ENCODE results near the gene UPK3BL1.
"Not testable (repeated sequence)": the region's sequence is repeated elsewhere in the genome, so short reads cannot be mapped to it uniquely, and the experiment has no call there.

The UPK3BL1 gene

DNA sequence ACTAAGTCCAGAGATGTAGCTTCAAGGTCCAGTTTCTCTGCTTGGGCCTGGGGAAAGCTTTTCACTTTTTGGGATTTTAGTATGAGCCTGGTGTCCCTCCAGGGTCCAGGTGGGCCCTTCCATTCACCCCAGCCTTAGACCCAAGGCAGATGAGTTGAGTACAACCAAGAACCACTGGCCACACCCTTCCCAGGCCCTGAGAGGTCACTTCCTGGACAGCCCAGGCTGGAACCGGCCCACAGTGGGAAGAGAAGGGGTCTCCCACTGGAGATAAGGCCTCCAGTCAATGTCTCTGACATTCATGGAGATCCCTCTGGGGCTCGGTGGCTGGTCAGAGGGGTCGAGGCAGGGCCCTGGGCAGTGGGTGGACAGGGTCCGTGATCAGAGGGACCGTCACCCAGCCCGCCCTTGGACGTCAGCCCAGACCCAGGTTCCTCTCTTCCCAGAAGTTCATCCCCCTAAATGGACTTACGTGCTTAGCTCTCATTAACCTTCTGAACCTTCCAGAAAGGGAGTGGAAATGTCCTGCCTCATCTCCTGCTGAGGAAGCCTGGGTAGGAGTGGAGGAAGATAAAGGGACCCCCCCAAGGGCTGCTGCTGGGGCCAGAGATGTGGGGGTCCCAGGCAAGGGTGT lies 15.2 kb downstream of the UPK3BL1 start:
- DNase-seq, result not testable (repeated sequence)

DNA sequence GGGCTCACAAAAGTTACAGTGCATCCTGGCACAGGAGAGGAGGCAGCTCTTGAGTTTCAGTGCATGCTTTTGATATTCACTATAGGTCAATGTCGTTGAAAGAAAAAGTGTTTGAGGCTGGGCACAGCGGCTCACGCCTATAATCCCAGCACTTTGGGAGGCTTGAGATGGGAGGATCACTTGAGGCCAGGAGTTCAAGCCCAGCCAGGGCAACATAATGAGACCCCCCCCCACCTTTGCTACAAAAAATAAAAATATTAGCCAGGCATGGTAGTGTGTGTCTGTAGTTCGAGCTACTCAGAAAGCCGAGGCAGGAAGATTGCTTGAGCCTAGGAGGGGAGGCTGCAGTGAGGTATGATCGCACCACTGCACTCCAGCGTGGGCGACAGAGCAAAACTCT lies 24.5 kb downstream of the UPK3BL1 start:
- not testable (repeated sequence) for DNase-seq

DNA sequence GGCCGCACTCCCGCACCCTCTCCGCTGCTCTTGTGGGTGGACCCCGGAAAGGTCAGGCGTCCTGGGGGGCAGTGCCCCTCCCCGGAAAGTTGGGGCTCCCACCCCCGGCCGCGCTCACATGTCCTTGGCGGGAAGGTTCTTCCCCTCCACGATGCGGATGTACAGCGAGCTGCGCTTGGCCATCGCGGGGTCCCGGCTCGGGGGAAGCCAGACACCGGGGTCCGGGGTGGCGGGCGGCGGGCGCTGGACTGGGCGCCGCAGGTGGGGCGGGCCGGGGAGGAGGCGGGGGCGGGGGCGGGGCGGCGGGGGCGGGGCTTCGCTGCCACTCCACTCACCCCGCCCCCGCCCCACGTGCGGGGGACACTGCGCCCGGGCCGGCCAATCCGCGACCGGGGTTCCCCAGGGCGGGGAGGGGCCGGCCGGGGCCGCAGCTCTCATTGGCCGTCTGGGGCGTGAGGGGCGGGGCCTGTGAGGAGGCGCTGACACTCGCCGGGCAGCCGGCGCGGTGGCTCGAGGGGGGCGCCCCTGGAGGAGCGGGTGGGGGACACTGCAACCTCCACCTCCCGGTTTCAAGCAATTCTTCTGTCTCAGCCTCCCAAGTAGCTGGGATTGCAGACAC lies 26.0 kb downstream of the UPK3BL1 start, which contains the start of gene RASA4:
RASA4 (minus strand) TSS at position 250 of the 619 bp plus-strand sequence; CDS start at position 183, 67 bp downstream.
- peak; percentile 43 for DNase-seq

DNA sequence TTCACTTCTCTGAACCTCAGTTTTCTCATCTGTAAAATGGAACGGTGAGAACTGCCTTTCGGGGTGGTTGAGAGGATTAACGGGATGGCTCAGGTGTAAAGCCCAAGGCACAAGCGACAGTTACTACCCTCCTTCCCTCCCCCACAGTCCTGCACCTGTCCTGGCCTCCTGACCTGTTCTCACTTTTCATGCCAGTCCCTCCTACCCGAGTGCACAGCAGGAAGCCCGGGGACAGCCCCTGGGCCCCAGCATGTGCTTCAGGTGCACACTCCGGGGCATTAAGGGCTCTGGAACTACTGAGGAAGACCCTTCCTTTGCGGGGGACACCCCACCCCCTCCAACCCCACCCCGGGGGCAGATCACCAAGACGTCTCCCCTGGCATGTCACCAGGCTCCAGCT lies 26.7 kb downstream of the UPK3BL1 start:
- not testable (repeated sequence) for DNase-seq

DNA sequence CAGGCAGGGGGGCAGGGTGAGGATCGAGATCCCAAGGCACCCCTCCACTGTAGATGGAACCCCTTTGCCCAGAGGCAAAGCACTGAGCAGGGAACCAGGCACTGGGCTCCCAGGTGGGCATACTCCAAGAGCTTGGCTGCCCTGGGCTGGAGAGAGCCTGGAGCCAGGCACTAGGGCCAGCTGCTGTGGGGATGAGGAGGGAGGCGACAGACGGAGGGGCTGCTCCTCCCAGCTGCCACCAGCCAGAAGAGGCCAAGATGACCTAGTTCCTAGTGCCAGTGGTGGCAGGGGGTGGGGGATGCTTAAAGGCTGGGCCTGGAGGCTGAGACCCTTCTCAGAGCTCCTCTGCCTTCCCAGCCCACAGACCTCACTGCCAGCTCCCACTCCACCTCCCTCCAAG lies 27.7 kb downstream of the UPK3BL1 start:
- DNase-seq, result not testable (repeated sequence)

DNA sequence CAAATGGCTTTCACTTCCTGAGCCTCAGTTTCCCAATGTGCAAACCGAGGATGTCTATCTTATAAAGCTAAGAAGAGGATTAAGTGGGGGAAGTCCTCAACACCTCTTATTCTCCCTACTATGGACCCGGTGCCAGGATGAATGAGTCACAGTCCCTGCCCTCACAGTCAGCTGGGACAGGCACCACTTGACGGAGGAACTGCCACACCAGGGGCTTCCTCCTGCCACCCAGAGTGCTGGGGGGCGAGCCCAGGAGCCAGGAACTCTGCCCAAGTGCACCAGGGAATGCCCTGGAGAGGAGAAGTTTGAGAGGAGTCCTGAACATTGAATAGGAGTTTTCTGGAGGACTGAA lies 28.3 kb downstream of the UPK3BL1 start:
- not testable (repeated sequence) for DNase-seq

DNA sequence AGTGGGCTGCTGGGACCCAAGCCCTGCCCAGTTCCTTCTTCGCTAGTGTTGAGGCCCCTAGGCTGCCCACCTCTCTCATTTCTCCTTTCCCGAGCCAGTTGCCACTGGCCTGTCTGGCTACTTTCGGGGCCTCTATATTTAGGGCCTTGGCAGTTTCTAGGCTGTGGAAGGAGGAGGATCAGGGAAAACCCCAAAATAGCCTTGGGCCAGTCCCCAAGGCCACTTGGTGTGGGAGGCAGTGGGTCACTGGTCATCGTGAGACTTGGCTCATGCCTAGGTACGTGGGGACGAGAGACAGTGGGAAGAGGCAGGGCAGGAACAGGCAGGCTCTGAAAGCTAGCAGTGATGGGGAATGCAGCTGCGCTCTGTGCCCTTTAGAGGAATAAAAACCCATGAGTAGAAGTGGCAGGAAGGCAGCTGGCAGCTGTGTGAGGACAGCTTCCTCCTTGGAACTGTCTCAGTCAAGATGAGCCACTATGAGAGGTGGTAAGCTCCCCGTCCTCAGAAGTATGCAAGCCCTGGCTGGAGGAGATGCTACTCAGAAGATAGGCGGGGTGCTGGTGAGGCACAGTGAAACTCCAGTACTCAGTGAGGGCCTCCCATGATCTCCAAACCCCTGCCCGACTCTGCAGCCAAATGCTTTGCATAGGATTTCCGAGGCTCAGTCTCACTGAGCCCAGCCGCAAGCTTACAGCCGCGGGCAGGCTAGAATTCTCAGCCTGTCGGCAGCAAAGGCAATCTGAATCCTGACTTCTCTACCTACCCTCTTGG lies 28.8 kb downstream of the UPK3BL1 start:
- DNase-seq, result not testable (repeated sequence)

DNA sequence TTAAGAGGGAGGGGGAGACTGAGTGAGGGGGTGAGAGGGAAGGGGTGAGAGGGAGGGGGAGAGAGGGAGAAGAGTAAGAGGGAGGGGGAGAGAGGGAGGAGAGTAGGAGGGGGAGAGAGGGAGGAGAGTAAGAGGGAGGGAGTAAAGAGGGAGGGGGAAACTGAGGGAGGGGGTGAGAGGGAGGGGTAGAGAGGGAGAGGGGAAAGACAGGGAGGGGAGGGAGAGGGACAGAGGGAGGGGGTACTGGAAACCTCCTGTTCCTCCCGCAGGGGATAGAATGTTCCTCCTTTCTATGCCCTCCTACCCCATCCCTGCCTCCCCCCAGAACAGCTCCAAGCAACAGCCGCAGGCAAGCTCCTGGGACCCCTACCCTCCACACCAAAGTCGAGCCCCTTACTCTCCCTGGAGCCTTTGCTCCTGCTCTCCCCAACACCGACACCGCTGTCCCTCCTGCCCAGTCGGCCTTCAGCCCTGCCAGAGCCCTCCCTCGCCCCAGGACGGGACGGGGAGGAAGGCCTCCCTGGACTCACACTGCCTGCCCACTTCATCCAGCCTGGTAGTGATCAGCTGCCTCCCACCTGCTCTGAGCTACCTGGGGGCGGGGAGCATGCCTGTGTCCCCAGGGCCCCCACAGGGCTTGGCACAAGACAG lies 30.8 kb downstream of the UPK3BL1 start:
- DNase-seq, result not testable (repeated sequence)

DNA sequence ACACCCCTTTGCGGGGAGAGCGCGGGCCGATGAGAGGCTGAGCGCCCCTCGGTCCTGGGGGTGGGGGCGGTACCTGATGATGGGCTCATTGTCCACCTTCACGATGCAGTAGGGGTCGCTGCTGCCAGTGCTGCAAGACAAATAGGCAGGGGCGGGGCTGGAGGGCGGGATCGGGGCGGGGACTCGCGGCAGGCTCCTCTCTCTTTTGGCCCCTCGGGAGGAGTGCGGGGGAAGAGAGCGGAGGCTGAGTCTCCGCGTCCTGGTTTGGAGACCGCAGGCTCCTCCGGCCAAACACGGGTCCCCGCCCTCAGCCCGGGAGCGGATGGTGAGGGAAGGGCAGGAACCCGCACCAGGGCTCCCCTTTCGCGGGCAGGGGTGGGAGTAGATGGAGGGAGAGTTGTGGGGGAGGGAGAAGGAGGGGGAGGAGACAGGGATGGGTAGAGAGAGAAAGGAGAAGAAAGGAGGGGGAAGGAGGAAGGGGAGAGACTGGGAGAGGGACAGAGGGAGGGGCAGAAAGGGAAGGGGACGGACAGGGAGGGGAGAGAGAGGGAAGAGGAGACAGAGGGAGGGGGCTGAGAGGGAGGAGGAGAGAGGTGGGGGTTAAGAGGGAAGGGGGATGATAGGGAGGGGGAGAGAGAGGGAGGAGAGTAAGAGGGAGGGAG lies 31.4 kb downstream of the UPK3BL1 start:
- not testable (repeated sequence) for DNase-seq

DNA sequence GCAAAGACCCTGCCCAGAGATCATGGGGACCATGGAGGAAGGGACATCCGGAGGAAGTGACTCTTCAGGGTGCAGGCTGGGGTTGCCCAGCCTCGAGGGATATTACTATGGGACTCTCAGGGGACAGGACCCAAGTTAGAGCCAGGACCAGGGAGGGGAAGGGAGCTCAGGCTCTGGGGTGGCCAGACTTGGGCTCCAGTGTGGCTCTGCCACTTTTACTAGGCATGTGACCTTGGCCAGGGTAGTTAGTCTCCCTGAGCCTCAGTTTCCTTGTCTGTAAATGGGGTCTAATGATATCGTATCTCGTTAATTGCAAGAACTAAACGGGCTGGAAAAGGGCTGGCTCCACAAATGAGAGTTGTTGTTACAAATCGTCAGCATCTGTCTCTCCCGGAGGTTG lies 32.1 kb downstream of the UPK3BL1 start:
- DNase-seq, result not testable (repeated sequence)

DNA sequence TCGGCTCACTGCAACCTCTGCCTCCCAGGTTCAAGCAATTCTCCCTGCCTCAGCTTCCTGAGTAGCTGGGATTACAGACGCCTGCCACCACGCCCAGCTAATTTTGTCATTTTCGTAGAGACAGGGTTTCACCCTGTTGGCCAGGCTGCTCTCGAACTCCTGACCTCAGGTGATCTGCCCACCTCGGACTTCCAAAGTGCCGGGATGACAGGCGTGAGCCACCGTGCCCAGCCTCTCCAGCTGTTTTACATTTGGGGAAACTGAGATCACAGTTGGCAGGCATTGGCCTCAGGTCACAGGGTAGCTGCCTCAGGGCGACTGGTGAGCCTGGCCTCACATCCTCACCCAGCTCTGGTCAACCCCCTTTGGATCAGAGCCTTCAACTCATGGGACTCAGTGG lies 32.9 kb downstream of the UPK3BL1 start:
- DNase-seq, result not testable (repeated sequence)

DNA sequence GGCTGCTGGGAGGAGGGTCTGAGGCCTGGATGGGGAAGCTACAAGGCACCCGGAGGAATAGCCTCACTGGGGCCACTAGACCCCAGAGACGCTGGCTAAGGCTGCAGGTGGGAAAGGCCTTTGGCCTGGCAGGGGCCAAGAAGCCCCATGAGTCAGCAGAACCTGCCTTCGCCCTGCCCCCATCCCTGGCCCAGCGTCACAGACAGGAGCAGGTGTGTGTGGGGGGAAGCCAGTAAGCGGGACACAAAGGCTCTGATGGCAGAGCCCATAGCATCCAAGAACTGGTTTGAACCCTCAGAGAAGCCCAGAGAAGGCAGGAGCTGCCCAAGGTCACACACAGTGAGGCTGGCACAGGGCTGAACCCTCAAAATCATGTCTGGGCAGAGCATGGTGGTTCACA lies 35.7 kb downstream of the UPK3BL1 start:
- DNase-seq, result not testable (repeated sequence)

DNA sequence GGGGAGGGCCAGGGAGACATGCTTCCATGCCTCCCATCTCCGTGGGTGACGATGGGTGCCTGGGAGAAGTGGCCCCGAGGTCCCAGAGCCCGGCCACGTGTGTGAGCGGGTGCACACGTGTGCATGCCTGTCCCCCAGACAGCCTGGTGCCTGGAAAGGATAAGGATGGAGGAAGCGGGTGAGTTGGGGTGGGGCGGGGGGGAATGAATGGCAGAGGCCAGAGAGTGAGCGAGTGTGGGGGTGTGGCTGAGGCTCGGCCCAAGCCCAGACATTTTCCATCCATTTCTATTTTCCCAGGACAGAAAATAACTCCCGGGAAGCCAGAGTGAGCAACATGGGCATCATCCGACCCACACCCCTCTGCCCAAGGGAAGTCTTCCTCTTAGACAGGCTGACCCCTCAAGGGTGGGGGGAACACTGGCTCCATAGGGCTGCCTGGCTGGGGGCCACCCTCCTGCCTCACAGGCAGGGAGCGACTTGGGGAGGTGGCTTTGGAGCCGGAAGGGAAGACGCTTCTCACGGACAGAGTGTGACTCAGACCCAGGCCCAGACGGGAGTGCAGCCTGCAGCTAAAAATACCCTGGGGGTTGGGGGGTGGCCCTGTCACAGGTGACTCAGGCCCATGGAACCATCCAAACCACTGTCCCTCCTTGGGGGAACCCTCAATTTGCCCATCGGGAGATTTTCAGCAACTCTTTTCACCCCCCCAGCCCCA lies 38.0 kb downstream of the UPK3BL1 start:
- not testable (repeated sequence) for DNase-seq

DNA sequence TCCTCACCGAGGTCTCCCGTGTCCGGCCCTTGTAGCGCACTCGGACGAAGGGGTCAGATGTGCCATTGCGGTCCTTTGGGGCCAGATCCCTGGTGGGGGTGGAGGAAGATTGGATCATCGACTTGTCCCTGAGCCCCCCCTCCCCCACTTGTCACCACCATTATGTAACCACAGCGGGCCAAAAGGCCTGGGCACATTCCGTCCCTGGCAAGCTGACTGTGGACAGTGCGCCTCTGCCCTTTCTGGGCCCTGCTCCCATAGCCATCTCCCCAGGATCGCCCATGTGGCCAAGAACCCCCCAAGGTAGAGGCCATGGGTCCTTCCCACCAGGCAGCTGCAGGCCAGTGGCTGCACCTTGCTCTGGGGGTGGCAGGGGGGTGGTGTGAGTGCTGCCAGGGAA lies 40.3 kb downstream of the UPK3BL1 start:
- not testable (repeated sequence) for DNase-seq

DNA sequence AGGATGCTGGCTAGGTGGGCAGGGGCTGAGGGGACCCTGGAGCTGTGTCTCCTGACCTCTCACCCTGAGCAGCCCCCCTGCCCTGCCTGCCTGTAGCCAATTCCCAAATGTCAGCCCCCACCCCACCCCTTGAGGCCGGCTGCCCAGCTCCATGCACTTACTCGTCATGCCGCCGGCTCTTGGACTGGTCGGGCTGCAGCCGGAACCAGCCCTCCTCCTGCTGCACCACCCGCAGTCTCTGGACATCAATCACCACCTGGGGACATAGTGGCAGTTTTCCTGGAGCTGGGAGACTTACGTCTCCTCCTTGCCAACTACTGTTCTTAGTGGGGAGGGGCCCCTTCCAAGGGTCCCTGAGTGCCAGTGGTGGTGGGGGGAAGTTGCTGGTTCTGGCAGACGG lies 42.9 kb downstream of the UPK3BL1 start:
- DNase-seq, result not testable (repeated sequence)

DNA sequence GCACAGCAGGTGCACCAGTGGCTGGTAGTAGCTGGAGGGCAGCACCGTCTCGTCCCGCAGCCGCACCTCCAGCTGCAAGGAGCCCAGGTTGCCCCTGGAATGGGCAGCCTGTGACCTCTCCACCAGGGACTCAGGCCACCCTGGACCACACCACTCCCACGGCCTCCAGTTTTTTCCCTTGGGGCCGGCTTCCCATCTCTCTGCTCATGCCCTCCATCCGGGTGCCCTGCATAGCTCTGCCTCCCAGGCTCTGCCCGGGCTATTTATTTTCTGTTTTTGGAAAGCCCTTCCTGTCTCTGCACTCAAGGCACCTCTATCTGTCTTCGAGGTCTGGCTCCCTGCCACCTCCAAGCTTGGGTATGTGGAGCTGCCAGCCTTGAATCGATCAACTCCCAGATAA lies 46.6 kb downstream of the UPK3BL1 start:
- DNase-seq, result not testable (repeated sequence)

DNA sequence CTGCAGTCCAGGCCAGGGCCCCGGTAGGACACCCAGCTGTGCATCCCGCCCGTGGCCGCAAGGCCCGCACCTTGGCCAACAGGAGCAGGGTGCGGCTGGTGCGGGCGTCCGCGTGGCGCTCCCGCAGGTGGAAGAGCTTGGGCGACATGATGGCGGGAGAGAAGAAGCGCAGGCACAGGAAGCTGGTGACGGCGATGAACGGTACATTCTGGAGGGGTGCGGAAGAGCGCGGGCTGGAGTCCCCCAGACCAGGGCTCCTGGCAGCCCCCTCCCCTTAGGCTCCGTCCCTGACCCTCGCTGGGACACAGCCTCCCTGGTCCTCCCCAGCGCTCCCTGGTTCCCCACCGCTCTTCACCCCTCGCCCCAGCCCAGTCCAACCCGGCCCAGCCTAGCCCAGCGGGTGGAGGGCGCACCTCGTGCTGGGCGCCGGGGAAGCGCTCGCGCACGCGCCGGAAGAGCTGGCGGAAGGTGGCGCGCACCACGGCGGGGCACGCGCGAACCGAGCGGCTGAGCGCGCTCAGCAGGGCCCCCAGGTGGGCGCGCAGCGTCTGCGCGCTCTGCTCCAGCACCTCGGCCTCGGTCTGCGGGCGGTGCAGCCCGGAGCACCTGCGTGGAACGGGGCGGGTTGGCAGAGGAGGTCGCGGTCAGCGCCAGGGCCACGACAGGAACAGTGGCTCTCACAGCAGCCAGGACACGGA lies 48.8 kb downstream of the UPK3BL1 start:
- not testable (repeated sequence) for DNase-seq

DNA sequence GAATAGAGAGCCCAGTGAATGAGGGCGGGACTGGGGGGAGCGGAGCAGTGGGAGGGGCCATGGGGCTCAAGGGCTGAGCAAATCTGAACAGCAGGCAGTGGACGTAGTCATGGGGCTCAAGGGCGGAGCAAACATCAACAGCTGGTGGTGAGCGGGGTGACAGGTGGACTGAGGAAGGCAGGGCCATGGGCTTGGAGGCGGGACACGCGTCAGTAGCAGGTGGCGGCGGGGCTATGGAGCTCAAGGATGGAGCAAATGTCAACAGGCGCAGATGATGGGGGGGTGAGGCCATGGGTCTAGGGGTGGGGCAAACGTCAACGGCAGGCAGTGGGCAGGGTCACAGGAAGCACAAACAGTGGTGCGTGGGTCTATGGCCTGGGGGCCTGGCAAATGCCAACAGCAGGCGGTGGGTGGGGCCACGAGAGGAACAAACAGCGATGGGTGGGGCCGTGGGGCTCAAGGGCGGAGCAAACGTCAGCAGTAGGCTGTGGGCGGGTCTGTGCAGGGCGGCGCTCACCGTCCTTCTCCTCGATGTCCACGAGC lies 50.0 kb downstream of the UPK3BL1 start:
- DNase-seq, result peak; percentile 15

DNA sequence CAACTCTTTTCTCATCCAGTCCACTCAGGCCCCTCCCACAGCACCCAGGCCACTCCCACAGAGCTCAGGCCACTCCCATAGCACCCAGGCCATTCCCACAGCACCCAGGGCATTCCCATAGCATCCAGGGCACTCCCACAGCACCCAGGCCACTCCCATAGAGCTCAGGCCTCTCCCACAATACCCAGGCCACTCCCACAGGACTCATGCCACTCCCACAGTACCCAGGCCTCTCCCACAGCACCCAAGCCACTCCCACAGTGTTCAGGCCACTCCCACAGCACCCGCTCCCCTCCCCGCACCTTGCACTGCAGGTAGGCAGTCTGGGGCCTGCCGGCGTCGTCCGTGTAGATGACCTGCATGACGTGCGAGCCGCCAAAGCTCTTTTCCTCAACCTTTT lies 52.7 kb downstream of the UPK3BL1 start:
- DNase-seq, result not testable (repeated sequence)

Data from stimulated activated CD4-positive, alpha-beta T cell treated with anti-CD3 and anti-CD28 coated beads, Interleukin-4, amount 100 ng/mL, for 1 hour (primary cell).